A549 treated with Hydrocortisone at 1 μM for 4 hours (cell line): ENCODE results near the gene PYGL. TPM values are rescaled to one million over a fixed set of nuclear protein-coding genes. Genes with fewer than 3 reads are reported as not detected.

Experiments
- total RNA-seq: library from RNA; stranded (reverse); fragments of 200-300 nt; extraction: Qiagen RNA extraction; gene quantifications from 5 replicates; pipeline ENCODE4 v1.2.3, GENCODE V29; 2022

The PYGL gene
- 129 to 181 TPM (median 155 TPM) in 5 replicates for total RNA-seq

DNA sequence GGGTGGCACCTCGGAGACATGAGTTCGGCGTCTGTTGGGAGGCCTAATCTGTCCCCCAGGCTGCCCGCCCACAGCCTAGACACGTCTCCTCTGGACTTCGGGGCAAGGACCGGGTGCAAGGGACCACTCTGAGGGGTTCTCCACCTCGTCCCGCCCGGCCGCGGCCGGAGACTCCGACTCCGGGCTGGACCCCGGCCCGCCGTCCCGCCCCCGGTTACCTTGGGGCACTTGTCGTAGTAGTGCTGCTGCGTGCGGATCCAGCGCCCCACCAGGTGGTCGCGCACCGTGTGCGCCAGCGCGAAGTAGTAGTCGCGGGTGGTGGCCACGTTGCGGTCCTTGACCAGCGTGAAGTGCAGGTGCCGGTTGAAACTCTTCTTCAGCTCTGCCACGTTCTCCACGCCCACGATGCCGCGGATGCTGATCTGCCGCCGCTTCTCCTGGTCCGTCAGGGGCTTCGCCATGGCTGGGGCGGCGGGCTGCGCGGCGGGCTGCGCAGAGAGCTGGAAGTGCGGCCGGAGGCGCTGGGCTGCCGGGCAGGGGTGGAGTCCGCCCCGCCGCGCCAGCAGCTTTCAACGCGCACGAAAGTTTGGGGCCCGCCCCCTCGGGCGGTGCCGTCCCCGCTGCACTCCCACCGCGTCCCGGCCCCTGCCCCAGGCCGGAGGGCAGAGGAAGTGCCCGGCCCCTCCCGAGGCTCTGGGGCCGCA lies at the start of gene PYGL:
Gene PYGL, minus strand, starts transcription at position 541 of the 704 bp plus-strand sequence. Its CDS starts 80 bp downstream, at position 461.

DNA sequence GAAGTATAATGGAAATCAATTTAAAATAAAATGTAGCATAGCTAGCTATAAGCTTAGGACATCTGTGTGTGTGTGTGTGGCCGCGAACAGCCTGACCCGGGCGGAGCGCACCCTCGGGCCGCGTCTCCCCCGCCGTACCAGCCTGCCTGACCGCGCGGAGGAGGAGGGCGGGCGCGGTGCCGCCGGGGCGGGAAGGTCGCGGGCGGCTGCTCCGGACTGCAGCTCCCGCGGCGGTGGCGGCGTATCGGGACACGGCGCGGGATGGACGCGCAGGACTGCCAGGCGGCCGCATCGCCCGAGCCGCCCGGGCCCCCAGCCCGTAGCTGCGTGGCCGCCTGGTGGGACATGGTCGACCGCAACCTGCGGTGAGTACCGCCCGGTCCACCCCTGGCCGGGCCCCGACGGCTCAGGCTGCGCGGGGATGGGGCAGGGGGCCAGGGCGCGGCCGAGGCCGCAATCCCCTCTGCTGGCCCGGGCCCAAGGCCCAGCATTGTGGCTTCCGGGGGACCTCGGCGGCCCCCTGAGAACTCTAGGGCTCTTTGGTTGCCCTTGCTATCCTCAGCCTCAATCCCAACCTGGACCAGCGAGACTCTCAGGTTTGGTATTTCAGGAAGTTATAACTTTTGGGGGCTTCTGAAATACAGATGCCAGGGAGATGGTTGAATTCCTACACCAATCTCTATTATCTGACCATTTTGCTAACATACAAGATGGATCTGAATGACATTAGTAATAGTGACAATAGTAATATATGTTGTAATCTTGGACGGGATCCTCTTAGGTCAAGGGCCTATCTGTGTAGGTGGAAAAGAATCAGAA lies 72.2 kb downstream of the PYGL start, which contains the start of gene ABHD12B:
Gene ABHD12B, plus strand, starts transcription at position 140 of the 819 bp plus-strand sequence. Its CDS starts 122 bp downstream, at position 262.

Other genes starting within 250 kb of the PYGL start
- gene NIN, start 113.3 kb downstream of the PYGL start, total RNA-seq = 10.9 to 17.4 TPM (median 15.5 TPM) in 5 replicates
- not detected in 5 replicates for gene ABHD12B, start 72.4 kb downstream of the PYGL start, total RNA-seq
- 12.1 to 14.2 TPM (median 13.5 TPM) in 5 replicates for gene TRIM9, start 150.6 kb upstream of the PYGL start, total RNA-seq